ENCODE data around the gene VKORC1L1.
"Not testable (repeated sequence)": the region's sequence is repeated elsewhere in the genome, so short reads cannot be mapped to it uniquely, and the experiment has no call there.

VKORC1L1 gene

GRCh38 chr7:65946904-65947303 lies 74.0 kb downstream of the VKORC1L1 start:
- DNase-seq: no peak

- no peak for DNase-seq
These were observed 79.1 kb downstream of the VKORC1L1 start for GRCh38 chr7:65951837-65952578.

- no peak for DNase-seq
These were observed 80.3 kb downstream of the VKORC1L1 start for GRCh38 chr7:65953001-65953720.

GRCh38 chr7:65953890-65954450 lies 81.1 kb downstream of the VKORC1L1 start:
- no peak for DNase-seq

- DNase-seq: no peak
These were observed 82.8 kb downstream of the VKORC1L1 start for GRCh38 chr7:65955718-65956117.

GRCh38 chr7:65960351-65961074 lies 87.6 kb downstream of the VKORC1L1 start:
- no peak for DNase-seq

GRCh38 chr7:65962033-65962432 lies 89.2 kb downstream of the VKORC1L1 start:
- no peak for DNase-seq

- not testable (repeated sequence) for DNase-seq
These were observed 91.8 kb downstream of the VKORC1L1 start for GRCh38 chr7:65964671-65965070.

- no peak for DNase-seq
These were observed 93.3 kb downstream of the VKORC1L1 start for GRCh38 chr7:65966146-65966545.

- no peak for DNase-seq
These were observed 94.7 kb downstream of the VKORC1L1 start for GRCh38 chr7:65967361-65968155.

- no peak for DNase-seq
These were observed 95.6 kb downstream of the VKORC1L1 start for GRCh38 chr7:65968256-65969185.

GRCh38 chr7:65971021-65971420 lies 98.1 kb downstream of the VKORC1L1 start:
- DNase-seq: no peak

GRCh38 chr7:65972976-65973375 lies 100.1 kb downstream of the VKORC1L1 start:
- DNase-seq: no peak

- DNase-seq: no peak
These were observed 101.4 kb downstream of the VKORC1L1 start for GRCh38 chr7:65974191-65974801.

- no peak for DNase-seq
These were observed 102.0 kb downstream of the VKORC1L1 start for GRCh38 chr7:65974876-65975275.

- DNase-seq: no peak
These were observed 103.1 kb downstream of the VKORC1L1 start for GRCh38 chr7:65975814-65976445.

- no peak for DNase-seq
These were observed 103.9 kb downstream of the VKORC1L1 start for GRCh38 chr7:65976659-65977196.

GRCh38 chr7:65978891-65979582 lies 106.2 kb downstream of the VKORC1L1 start:
- no peak for DNase-seq
